Inflammatory macrophage treated with lipopolysaccharide for 4 hours (primary cell): Measurements from ENCODE around the gene OPRL1.
"Not testable (repeated sequence)": the region's sequence is repeated elsewhere in the genome, so short reads cannot be mapped to it uniquely, and the experiment has no call there.

Experiments used
- DNase-seq: peaks from one replicate; pipeline ENCODE4 v3.0.0-alpha.2; 2020

The OPRL1 gene

DNA sequence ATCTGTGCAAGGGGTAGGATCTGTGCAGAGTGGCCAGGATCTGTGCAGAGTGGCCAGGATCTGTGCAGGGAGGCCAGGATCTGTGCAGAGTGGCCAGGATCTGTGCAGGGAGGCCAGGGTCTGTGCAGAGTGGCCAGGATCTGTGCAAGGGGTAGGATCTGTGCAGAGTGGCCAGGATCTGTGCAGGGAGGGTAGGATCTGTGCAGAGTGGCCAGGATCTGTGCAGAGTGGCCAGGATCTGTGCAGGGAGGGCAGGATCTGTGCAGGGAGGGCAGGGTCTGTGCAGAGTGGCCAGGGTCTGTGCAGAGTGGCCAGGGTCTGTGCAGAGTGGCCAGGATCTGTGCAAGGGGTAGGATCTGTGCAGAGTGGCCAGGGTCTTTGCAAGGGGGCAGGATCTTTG, 8.7 kb downstream of the OPRL1 start:
- not testable (repeated sequence) for DNase-seq

DNA sequence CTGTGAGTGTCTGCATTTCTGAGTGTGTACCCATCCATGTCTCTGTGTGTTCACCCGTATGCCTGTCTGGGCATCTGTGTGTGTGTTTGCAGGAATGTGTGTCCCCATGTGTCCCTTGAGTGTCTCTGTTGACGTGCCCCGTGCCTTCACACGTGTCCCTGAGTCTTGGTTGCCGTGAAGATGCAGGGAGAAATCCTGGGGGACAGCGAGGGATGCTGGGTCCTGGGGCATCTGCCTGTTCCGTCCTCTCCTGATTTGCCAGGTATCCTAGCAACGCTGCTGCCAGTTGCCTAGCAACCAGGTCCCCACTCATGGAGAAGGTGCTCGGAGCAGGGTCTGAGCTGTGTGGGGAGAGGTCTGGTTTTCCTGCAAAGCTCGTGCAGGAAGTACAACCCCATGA, 10.3 kb downstream of the OPRL1 start:
- no peak for DNase-seq

DNA sequence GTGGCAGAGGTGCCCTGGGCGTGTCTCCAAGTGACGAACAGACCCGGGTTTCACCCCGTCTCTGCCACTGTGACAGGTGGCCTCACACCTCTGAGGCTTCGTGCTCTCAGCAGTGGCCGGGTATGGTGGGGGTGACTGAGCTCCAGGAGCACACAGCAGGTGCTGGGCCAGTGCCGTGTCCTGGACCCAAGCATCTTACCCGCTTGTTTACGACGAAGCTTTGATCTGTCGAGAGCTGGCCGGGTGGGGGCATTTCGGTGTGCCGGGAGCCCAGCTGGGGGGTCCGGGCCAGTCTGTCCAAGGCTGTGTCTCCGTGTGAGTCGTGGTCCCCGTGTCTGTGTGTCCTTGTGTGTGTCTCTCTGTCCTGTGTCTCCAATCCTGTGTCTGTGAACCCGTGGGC, 11.5 kb downstream of the OPRL1 start:
- DNase-seq: no peak

DNA sequence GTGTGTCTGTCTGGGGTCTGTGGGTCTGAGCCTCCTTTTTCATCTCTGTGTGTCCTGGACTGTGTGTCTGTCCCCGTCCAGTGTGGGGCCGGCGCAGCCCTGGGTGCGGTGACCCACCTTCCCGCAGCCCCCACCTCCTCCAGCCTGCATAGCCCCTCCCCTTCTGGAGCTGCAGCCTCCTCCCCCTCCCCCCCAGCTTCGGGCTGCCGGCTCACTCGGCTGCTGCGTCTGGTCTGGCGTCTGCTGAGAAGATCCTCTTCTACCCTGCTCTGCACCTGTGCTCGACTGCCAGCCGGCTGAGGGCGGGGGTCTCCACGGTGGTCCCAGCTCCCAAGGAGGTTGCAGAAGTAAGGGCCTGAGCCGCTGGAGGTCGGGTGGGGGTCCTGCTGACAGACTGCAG, 11.9 kb downstream of the OPRL1 start:
- no peak for DNase-seq

DNA sequence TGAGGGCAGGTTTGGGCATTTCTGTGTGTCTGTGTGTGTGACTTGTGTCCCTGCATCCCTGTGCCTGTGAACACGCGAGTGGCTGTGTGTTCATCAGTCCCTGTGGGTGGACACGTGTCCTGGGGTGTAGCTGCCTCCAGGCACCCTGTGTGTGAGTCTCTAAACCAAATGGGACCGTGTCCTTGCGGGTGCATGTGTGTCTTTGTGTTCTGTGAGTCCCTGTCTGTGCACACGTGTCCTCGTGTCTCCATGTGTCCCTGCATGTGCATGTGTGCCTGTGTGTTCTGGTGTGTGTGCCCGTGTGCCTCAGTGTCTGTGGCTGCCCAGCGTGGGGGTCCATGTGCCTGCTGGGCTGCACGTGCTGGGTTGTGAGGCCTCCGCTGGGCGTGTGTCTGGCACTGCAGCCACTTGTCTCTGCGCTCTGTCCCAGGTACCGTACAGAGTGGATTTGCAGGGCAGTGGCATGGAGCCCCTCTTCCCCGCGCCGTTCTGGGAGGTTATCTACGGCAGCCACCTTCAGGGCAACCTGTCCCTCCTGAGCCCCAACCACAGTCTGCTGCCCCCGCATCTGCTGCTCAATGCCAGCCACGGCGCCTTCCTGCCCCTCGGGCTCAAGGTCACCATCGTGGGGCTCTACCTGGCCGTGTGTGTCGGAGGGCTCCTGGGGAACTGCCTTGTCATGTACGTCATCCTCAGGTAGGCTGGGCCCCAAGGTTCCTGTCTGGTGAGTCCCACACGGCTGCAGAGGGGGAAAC, 12.6 kb downstream of the OPRL1 start:
- DNase-seq: no peak

DNA sequence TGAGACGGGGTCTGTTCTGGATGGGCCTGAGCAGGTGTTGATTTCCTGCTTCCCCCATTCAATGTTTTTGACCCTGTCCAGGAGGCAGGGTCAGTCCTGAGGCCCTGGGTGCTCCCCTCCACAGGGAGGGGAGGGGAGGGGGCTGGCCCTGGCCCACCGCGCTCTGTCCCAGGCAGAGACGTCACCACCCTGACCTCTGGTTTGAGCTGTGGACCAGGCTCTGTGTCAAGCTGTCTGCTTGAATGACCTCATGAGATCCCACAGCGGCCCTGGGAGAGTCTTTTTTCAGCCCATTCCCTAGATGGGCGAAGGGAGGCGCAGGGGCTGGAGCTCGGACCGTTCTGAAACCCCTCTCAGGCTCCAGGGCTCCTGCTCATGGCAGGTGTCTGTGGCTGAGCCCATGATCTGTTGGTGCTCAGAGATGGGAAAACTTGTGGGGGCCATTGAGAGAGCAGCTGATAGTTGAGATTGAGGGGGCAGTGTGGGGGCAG, 13.2 kb downstream of the OPRL1 start:
- no peak for DNase-seq

DNA sequence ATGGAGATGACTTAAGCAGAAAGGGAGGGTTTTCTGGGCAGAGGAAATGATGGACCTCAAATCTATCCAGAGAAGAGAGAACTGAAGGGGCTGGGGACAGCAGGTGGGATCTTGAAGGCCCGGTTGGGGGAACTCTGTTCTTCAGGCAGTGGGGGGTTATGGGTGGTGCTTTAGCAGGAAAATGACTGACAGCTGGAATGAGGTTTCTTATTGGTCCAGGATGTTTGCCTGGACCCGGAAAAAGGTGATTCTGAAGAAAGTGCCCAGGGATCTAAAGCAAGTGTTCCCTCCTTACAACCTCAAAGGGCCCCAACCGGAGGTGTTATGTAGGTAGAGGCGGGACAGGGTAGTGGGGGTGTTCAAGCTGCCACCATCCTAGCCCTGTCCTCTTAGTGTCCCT, 15.6 kb downstream of the OPRL1 start:
- DNase-seq: no peak

DNA sequence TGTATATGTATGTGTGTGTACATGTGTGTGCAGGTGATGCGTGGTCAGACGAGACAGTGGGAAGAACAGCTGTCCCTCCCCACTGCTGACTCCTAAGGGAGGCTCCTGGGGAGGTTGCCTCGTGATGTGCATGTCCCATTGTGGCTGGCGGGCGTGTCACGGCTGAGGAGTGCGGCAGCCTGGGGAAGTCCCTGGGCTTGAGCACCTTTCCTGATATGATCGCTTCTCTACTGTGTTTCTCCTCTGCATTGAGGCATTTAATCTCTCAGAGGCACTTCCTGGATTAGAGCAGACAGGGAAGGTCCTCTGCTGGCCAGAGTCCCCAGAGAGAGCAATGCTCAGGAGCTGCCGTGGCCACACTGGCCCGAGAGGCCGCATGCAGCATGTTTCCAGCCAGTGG, 16.0 kb downstream of the OPRL1 start:
- no peak for DNase-seq

DNA sequence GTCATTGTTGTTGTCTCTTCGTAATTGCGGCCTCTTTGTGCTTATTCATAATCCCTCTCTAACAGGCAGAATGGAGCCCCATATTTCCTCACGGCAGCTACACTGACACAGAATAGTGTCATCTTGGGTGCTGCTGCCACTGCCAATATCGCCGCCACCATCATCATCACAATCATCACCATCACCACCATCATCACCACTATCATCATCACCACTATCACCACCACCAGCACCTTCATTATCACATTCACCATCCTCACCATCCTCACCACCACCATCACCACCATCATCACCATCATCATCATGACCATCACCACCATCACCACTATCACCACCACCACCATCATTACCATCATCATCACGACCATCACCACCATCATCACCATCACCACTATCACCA, 16.7 kb downstream of the OPRL1 start:
- no peak for DNase-seq

DNA sequence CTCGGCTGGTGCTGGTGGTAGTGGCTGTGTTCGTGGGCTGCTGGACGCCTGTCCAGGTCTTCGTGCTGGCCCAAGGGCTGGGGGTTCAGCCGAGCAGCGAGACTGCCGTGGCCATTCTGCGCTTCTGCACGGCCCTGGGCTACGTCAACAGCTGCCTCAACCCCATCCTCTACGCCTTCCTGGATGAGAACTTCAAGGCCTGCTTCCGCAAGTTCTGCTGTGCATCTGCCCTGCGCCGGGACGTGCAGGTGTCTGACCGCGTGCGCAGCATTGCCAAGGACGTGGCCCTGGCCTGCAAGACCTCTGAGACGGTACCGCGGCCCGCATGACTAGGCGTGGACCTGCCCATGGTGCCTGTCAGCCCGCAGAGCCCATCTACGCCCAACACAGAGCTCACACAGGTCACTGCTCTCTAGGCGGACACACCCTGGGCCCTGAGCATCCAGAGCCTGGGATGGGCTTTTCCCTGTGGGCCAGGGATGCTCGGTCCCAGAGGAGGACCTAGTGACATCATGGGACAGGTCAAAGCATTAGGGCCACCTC, 18.7 kb downstream of the OPRL1 start:
- no peak for DNase-seq

DNA sequence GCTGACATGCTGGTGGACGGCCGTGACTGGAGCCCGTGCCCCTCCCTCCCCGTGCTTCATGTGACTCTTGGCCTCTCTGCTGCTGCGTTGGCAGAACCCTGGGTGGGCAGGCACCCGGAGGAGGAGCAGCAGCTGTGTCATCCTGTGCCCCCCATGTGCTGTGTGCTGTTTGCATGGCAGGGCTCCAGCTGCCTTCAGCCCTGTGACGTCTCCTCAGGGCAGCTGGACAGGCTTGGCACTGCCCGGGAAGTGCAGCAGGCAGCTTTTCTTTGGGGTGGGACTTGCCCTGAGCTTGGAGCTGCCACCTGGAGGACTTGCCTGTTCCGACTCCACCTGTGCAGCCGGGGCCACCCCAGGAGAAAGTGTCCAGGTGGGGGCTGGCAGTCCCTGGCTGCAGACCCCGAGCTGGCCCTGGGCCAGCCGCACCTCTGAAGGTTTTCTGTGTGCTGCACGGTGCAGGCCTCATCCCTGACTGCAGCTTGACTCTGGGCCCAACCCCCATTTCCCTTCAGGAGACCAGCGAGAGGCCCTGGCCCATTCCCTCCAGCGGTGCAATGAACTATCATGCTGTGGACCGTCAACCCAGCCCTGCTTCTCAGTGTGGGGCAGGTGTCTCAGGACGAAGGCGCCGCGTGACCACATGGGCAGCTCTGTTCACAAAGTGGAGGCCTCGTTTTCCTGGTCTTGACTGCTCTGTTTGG, 19.4 kb downstream of the OPRL1 start:
- no peak for DNase-seq

DNA sequence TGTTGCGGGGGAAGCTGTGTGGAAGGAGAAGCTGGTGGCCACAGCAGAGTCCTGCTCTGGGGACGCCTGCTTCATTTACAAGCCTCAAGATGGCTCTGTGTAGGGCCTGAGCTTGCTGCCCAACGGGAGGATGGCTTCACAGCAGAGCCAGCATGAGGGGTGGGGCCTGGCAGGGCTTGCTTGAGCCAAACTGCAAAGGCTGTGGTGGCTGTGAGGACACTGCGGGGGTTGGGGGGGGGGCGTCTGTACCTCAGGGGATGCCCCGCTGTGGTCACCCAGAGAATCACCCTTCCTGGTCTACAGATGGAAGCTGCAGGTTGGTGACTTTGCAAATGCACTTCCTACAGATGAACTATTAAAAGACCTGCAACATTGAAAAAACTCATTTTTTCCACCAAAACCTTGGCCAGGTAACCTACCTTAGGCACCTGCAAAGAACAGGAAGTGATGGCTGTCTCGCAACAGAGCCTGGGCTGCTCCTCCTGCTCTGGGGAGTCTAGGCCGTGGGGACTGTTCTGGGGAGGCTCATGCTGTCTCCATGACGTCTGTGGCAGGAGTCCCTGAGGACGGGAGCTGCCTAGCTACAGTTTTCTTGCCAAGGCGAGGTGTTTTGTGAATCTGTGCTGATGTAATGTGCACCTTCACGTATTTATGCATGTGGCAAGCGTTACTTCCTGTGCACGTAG, 20.1 kb downstream of the OPRL1 start:
- DNase-seq: no peak

DNA sequence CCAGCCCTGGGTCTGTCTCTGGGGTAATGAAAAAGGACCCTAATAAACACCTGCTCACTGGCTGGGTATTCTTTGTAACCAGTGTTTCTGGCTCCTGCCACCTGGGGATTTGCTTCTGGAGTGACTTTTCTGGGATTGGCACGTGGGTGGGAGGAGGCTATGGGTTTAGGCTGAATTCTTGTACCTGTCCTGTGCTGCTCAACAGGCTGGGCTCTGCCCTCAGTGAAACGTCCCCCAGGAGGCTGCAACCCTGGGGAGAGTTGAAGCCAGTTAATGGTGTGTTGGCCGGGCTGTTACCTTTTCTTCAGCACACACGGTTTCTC, 20.6 kb downstream of the OPRL1 start:
- no peak for DNase-seq

DNA sequence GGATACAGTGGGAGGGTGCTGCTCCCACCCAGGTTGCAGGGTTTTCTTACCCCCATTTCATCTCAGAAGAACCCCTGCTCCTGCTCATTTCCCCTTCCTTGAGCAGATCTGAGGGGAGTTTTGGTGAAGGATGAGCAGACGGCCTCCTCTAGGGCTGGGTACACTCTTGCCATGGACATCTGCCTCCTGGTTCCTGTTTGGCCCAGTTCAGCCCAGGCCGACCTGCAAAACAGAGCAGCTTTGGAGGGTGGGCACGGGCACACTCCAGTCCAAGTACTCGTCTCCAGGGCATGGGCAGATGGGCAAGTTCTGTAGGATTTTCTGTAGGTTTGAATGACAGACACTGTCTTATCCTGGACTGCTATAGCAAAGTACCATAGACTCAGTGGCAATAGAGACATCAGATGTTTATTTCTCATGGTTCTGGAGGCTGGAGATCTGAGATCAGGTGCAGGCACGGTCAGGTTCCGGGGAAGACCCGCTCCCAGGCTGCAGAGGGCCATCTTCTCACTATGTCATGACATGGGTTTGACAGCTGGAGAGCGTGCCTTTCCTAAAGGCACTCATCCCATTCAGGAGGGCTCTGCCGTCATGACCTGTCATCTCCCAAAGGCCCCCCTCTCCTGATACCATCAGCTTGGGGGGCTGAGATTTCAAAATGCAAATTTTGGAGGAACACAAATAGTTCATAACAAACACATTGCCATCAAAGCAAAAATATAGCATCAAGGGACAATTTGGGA, 21.2 kb downstream of the OPRL1 start:
- no peak for DNase-seq

DNA sequence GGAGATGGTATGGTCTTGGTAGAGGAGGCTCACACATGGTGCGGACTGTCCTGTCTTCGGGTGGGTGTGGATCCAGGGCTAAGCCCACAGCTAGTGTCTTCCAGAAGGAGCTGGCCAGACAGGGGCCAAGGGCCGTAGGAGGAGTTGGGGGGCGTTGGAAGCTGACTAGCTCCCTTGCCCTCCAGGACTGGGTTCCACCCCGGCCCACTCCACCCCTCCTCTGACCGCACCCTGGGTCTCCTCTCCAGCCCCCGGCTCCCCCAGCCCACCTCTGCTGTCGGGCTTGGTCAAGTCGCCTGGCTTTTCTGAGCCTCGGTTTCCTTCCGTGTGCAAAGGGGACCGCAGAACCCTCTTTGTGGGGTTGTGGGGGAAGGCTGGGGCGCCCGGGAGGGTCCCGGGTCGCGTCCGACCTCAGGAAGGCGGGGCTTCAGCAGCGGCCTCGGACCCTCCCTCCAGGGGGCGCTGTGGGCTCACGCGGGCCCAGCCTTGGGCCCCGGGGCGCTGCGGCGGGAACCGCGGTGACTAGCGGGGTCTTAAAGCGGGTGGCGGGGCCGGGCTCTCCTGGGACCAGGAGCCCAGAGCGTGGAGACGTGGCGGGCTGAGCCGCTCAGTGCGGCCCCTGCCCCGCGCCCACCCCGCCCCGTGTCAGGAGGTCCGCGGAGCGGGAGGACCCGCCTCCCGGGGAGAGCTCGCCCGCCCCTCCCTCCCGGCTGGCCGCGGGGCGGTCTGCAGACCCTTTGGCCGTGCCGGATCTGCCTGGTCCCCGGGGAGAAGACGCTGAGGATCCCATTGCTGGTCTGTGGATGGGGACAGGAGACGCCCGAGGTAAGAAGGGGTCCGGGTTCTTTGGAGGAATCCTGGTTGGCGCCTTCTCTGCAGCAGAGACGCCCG, 22.1 kb downstream of the OPRL1 start:
- peak; percentile 34 for DNase-seq

DNA sequence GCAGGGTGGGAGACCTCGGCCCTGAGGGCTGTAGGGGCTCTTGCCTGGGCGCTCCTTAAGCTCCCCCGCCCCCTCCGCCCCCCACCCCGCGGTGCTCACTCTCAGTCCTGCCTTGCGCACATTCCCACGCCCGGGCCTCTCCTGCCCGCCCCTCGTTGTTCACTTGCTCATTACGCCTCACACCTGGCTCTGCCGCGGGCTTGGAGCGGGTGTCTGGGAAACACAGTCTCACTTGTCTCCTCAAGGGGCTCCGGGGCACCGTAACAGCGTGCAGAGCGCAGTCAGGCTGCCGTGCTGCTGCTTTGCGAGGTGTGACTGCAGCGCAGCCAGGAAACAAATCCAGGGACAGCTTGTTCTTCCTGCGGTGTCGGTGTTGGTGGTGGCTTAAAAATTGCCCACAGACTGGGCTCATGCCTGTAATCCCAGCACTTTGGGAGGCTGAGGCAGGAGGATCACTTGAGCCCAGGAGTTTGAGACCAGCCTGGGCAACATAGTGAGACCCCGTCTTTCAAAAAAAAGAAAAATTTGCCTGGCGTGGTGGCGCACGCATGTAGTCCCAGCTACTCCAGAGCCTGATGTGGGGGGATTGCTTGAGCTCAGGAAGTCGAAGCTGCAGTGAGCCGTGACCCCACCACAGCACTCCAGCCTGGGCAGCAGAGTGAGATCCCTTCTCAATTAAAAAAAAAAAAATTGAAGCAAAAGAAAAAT, 22.9 kb downstream of the OPRL1 start:
- no peak for DNase-seq

DNA sequence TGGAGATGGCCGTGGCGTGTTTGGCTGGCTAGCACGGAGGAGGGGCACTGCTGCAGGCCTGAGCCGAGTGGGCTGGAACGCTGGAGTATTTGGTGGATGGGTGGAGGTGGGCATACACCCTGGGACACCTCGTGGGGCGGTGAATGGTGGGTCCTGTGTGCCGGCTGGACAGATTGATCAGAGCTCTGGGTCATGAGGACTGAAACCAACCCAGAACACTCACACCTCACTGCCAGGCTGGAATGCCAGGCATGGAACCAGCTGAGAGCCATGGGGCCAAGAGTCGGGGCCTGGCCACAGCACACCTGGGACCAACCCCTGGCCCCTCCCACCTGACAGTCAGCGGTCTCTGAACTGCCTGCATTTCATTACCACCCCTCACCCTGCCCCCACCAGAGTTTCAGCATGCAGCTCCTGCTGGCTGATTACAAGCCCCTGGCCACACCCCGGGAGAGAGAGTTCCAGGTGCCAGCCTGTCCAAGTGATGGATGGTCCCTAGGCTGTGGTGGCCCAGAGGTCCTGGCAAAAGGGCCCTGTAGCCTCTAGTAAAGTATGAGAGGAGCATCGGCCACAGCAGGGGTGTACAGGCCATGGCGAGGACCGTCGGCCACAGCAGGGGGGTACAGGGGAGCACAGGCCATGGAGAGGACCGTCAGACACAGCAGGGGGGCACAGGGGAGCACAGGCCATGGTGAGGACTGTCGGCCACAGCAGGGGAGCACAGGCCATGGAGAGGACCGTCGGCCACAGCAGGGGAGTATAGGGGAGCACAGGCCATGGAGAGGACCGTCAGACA, 24.2 kb downstream of the OPRL1 start:
- DNase-seq: no peak

DNA sequence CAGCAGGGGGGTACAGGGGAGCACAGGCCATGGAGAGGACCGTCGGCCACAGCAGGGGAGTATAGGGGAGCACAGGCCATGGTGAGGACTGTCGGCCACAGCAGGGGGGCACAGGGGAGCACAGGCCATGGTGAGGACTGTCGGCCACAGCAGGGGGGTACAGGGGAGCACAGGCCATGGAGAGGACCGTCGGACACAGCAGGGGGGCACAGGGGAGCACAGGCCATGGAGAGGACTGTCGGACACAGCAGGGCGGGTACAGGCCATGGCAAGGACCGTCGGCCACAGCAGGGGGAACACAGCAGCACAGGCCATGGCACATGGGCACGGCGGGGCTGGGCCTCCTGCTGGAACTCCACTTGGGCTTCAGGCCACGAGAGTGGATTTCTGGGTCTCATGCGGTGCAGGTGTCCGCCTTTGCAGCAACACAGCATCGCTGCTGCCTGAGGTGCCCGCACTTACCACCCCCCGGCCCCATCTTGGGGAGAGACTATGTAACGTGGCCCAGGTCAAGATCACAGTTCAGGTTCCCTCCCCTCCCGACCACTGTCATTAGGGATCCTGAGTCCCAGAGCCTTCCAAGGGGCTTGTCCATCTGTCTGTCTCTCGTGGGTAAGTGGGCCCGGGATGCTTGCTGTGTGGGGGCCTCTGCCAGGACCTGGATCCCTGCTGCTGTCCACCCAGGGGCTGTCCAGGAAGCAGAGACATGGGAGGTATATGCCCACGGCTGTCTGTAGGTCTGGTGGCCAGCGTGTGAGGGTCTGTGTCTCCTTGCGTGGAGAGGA, 25.0 kb downstream of the OPRL1 start:
- DNase-seq: no peak

DNA sequence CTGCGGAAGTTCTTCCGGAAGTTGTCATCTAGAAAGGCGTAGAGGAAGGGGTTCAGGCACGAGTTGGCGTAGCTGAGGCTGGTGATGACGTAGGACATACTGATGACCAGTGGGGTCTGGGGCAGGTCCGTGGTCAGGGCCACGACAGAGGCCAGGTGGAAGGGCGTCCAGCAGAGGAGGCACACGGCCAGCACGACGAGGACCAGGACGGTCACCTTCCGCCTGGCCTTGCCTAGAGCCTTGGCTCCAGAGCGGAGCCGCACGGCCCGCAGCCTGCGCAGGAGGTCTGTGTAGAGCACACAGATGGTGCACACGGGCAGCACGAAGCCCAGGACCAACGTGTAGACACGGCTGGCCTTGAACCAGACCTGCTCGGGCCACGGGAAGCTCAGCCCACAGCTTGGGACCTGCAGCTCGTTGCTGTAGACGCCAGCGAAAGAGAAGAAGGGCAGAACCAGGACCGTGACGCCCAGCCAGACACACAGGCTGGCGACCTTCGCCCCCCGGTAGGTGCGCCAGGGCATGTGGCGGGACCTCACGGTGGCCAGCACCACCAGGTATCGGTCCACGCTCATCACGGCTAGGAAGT, 26.1 kb downstream of the OPRL1 start:
- DNase-seq: no peak
